Small intestine (tissue), 7 donors: ENCODE data around the gene TUBB8. TPM values are rescaled to one million over a fixed set of nuclear protein-coding genes. Genes with fewer than 3 reads are reported as not detected.
"Not testable (repeated sequence)": the region's sequence is repeated elsewhere in the genome, so short reads cannot be mapped to it uniquely, and the experiment has no call there.

Experiments
- DNase-seq, 2 donors: peaks; one replicate each; pipeline versions ENCODE4 v3.0.0 to v3.0.0-alpha.2; 2013
- FAIRE-seq: peaks from 2 replicates; lab custom pipeline; 2012; peaks lifted over from hg19 to GRCh38; lab: Jason Lieb, UNC
- H3K27ac ChIP-seq, 3 donors: one replicate each; pipeline ENCODE4 v1.5.1; 2013; ENCODE audit warnings: low read length in 2 of 3, mild to moderate bottlenecking in 2 of 3, control low read depth in 1 of 3, inconsistent platforms in 1 of 3, low read depth in 1 of 3, moderate library complexity in 1 of 3
- H3K27me3 ChIP-seq, 3 donors: one replicate each; pipeline ENCODE4 v1.6.1; 2013; ENCODE audit warnings: low read length in 3 of 3, inconsistent platforms in 1 of 3; ENCODE audit not compliant: control insufficient read depth in 3 of 3, insufficient read depth in 3 of 3
- H3K36me3 ChIP-seq, 3 donors: one replicate each; pipeline ENCODE4 v1.6.1; 2013; ENCODE audit warnings: low read length in 3 of 3, inconsistent platforms in 1 of 3, low read depth in 1 of 3, mild to moderate bottlenecking in 1 of 3, moderate library complexity in 1 of 3; ENCODE audit not compliant: control insufficient read depth in 3 of 3, insufficient read depth in 2 of 3
- H3K4me1 ChIP-seq, 3 donors: one replicate each; pipeline ENCODE4 v1.6.1; 2013; ENCODE audit warnings: low read length in 2 of 3, inconsistent platforms in 1 of 3, low read depth in 1 of 3, mild to moderate bottlenecking in 1 of 3, moderate library complexity in 1 of 3; ENCODE audit not compliant: control insufficient read depth in 3 of 3, insufficient read depth in 2 of 3
- H3K4me3 ChIP-seq, 3 donors: one replicate each; pipeline ENCODE4 v1.5.1; 2013; ENCODE audit warnings: low read length in 3 of 3, control low read depth in 1 of 3, inconsistent platforms in 1 of 3, low read depth in 1 of 3, mild to moderate bottlenecking in 1 of 3, moderate library complexity in 1 of 3
- H3K9me3 ChIP-seq, 2 donors: one replicate each; pipeline ENCODE4 v1.6.1; 2013; ENCODE audit warnings: low read depth in 1 of 2, low read length in 1 of 2; ENCODE audit not compliant: control insufficient read depth in 2 of 2, insufficient read depth in 1 of 2
- WGBS, 3 donors: extraction: QIAGEN DNeasy Blood & Tissue Kit; methylation state at CpG; one replicate each; pipeline ENCODE4 v1.1.7; 2013; 5-methylcytosine and 5-hydroxymethylcytosine counted together
- polyA plus RNA-seq, 4 donors: library from polyadenylated mRNA; stranded (reverse) in 3 of 4; unstranded in 1 of 4; fragments of 200-250 nt in 3 of 4; fragments of 120-200 nt in 1 of 4; gene quantifications; one replicate each; pipeline versions ENCODE4 v1.2.1 to v1.2.3, GENCODE V29; 2013
- donor health status: healthy with polysubstance abuse.
- donor health status: control.
- donor health status: control.
- donor health status: Bipolar disorder and iron deficiency.
- donor health status: healthy.

The TUBB8 gene
- polyA plus RNA-seq, 4 donors, result 0.13 to 1.1 (median 0.75) TPM; not detected in 1

GRCh38 chr10:78556-78955, 29.5 kb upstream of the TUBB8 start:
- Histone ChIP-seq H3K36me3 (no peaks in the 10 kb centered on the region), H3K27me3 (peaks cover 0 to 13% (median 3%) of the 10 kb centered on the region in 3 donors), H3K4me1 (no peaks in the 10 kb centered on the region), H3K9me3 (no peaks in the 10 kb centered on the region), H3K4me3 (no peak overlapping the region), H3K27ac (no peak overlapping the region)
- no peak for DNase-seq
- 86 to 90% (median 87%) methylated on average over 12 of the region's 12 CpGs for WGBS, 3 donors
- no peak for FAIRE-seq

- FAIRE-seq, DNase-seq, H3K27ac ChIP-seq, H3K36me3 ChIP-seq, H3K27me3 ChIP-seq, H3K4me1 ChIP-seq, H3K9me3 ChIP-seq: not testable (repeated sequence)
- 31 to 37% (median 34%) methylated on average over 17 of the region's 17 CpGs for WGBS, 3 donors
- peak overlapping the region in 1 of 3 donors; percentile 51 for H3K4me3 ChIP-seq
These were observed 25.1 kb upstream of the TUBB8 start for GRCh38 chr10:74266-74621.

GRCh38 chr10:73543-74265, 24.6 kb upstream of the TUBB8 start:
- peak overlapping the region; percentile 48 to 51 (median 49) for H3K4me3 ChIP-seq
- not testable (repeated sequence) for H3K4me1 ChIP-seq, FAIRE-seq, H3K27ac ChIP-seq, H3K9me3 ChIP-seq, H3K36me3 ChIP-seq, H3K27me3 ChIP-seq
- 1 to 5% (median 4%) methylated on average over 54 to 65 of the region's 65 CpGs for WGBS, 3 donors
- DNase-seq, result peak; percentile 39 to 75

GRCh38 chr10:68156-68555, 19.1 kb upstream of the TUBB8 start:
- WGBS, 3 donors, result 62 to 77% (median 68%) methylated on average over 5 of the region's 5 CpGs
- FAIRE-seq, H3K9me3 ChIP-seq, H3K4me1 ChIP-seq, H3K27me3 ChIP-seq, H3K27ac ChIP-seq, H3K4me3 ChIP-seq, DNase-seq, H3K36me3 ChIP-seq: not testable (repeated sequence)

GRCh38 chr10:49926-50325, 830 bp upstream of the TUBB8 start:
- H3K36me3 ChIP-seq, H3K4me1 ChIP-seq, H3K27ac ChIP-seq, FAIRE-seq, H3K9me3 ChIP-seq, H3K4me3 ChIP-seq, H3K27me3 ChIP-seq, DNase-seq: not testable (repeated sequence)
- WGBS, 3 donors, result 70 to 79% (median 71%) methylated on average over 2 of the region's 2 CpGs

- FAIRE-seq, H3K36me3 ChIP-seq: not testable (repeated sequence)
- 83 to 91% (median 87%) methylated on average over 12 to 16 of the region's 16 CpGs for WGBS, 3 donors
These were observed 1.2 kb downstream of the TUBB8 start for GRCh38 chr10:47864-48263.

GRCh38 chr10:13315-13635, 35.8 kb downstream of the TUBB8 start:
- H3K36me3 ChIP-seq, H3K9me3 ChIP-seq, DNase-seq, H3K4me3 ChIP-seq, H3K27me3 ChIP-seq, H3K27ac ChIP-seq, FAIRE-seq, H3K4me1 ChIP-seq: not testable (repeated sequence)
- WGBS, 3 donors, result 39 to 63% (median 42%) methylated on average over 1 of the region's 2 CpGs

More at GRCh38 chr10:47864-48263, 1.2 kb downstream of the TUBB8 start:
- not testable (repeated sequence) for DNase-seq, H3K9me3 ChIP-seq, H3K27me3 ChIP-seq, H3K4me3 ChIP-seq, H3K4me1 ChIP-seq, H3K27ac ChIP-seq

- not testable (repeated sequence) for H3K4me1 ChIP-seq, FAIRE-seq
- WGBS, 3 donors, result 86 to 93% (median 87%) methylated on average over 3 of the region's 15 CpGs
These were observed 36.4 kb downstream of the TUBB8 start for GRCh38 chr10:12444-13314.

More at GRCh38 chr10:12444-13314, 36.4 kb downstream of the TUBB8 start:
- not testable (repeated sequence) for H3K9me3 ChIP-seq, H3K4me3 ChIP-seq, H3K27me3 ChIP-seq, DNase-seq, H3K27ac ChIP-seq, H3K36me3 ChIP-seq
